ENCODE data around the gene ZYG11B.

DNA sequence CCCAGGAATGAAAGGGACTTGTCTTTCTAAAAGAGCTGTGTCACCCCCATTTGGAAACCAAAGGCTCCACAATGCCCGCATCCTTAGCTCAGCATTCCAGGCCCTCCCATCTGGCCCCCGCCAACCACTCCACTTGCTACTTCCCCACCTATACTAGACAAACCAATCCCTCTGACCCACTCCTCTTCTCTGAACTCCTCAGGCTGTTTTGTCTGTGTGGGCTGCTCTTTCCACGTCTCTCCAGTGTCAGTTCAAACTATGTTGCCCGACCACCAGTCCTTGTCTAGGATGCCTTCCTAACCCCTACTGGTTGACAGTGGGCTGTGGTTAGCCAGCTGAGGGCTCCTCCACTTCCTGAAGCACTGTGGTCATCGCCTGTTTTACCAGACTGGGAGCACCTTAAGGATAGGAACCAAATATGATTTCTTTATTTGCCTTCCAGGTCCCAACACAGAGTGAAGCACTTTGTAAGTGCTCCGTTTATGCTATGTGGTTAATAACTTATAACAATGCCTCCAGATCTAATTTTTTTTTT lies 20.1 kb upstream of the ZYG11B start:
- TF ChIP-seq EZH2 (IDR thresholded peaks at IDR 0.05; ENCODE audit: borderline replicate concordance, low read depth, low read length, severe bottlenecking) (no peak), POLR2A (IDR thresholded peaks at IDR 0.05; ENCODE audit: low read depth, low read length) (no peak), POLR2AphosphoS5 (IDR thresholded peaks at IDR 0.05; ENCODE audit: insufficient read depth, low read depth, low read length) (no peak), MYC (IDR thresholded peaks at IDR 0.05; ENCODE audit: low read depth, low read length) (no peak), JUN (IDR thresholded peaks at IDR 0.05; ENCODE audit: borderline replicate concordance, insufficient read depth, insufficient read length, low read depth) (no peak)
- TF ChIP-seq, protein P1, sequence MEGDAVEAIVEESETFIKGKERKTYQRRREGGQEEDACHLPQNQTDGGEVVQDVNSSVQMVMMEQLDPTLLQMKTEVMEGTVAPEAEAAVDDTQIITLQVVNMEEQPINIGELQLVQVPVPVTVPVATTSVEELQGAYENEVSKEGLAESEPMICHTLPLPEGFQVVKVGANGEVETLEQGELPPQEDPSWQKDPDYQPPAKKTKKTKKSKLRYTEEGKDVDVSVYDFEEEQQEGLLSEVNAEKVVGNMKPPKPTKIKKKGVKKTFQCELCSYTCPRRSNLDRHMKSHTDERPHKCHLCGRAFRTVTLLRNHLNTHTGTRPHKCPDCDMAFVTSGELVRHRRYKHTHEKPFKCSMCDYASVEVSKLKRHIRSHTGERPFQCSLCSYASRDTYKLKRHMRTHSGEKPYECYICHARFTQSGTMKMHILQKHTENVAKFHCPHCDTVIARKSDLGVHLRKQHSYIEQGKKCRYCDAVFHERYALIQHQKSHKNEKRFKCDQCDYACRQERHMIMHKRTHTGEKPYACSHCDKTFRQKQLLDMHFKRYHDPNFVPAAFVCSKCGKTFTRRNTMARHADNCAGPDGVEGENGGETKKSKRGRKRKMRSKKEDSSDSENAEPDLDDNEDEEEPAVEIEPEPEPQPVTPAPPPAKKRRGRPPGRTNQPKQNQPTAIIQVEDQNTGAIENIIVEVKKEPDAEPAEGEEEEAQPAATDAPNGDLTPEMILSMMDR (IDR thresholded peaks at IDR 0.05; ENCODE audit: extremely low read depth in 1 of 2, insufficient read depth in 1 of 2, low read depth in 1 of 2, low read length in 2 of 2) = no peak
- TF ChIP-seq, protein P2, sequence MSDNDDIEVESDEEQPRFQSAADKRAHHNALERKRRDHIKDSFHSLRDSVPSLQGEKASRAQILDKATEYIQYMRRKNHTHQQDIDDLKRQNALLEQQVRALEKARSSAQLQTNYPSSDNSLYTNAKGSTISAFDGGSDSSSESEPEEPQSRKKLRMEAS (IDR thresholded peaks at IDR 0.05; ENCODE audit: insufficient read depth, insufficient read length) = no peak
